HepG2 (cell line): ENCODE results near the gene SLFN13. TPM values are rescaled to one million over a fixed set of nuclear protein-coding genes. Genes with fewer than 3 reads are reported as not detected.

Source experiments
- ATAC-seq: fragments of 200-7000 bp; cut with Tn5 transposase; 3 replicates; pipeline ENCODE4 v1.9.1; 2020; ENCODE audit warnings: mild to moderate bottlenecking, moderate library complexity
- BruUV-seq: library from RNA; stranded (reverse); fragments of 400-500 nt; replicated peaks from 2 replicates; lab custom pipeline; 2021; lab: Mats Ljungman, UMichigan
- CTCF ChIA-PET: fragments of 300-600 bp; formaldehyde crosslinking; extraction: SDS; loops from one replicate; lab custom pipeline; 2021; ENCODE audit warnings: low total read pairs, inconsistent platforms, low intra/inter-chr PET ratio; lab: Yijun Ruan, JAX
- POLR2A ChIA-PET: fragments of 350-600 bp; sonication (Branson Sonifier 250); formaldehyde crosslinking; loops from one replicate; lab custom pipeline; 2020; ENCODE audit warnings: antibody characterized with exemption, inconsistent platforms; lab: Yijun Ruan, JAX
- DNase-seq: peaks from one replicate; pipeline ENCODE4 v3.0.0-alpha.2; 2015; ENCODE audit warnings: low spot score
- FAIRE-seq: peaks from 3 replicates; lab custom pipeline; 2011; peaks lifted over from hg19 to GRCh38; lab: Jason Lieb, UNC
- H2AFZ ChIP-seq: one replicate; pipeline ENCODE4 v1.6.1; 2011; ENCODE audit warnings: low read length, inconsistent platforms
- H3K27ac ChIP-seq: fragments of 300-600 bp; 3 replicates; pipeline ENCODE4 v1.8.0; 2011; ENCODE audit warnings: mixed run types, mild to moderate bottlenecking, mixed read lengths, low read length, inconsistent platforms; ENCODE audit not compliant: insufficient read depth; ENCODE audit errors: extremely low read length
- H3K27me3 ChIP-seq, 2 experiments: fragments of 200-600 bp in 1 of 2; 2 replicates in 1 of 2; 3 replicates in 1 of 2; pipeline versions ENCODE4 v1.6.0 to v1.8.0; 2011; ENCODE audit warnings: low read length in 2 of 2, mild to moderate bottlenecking in 2 of 2, moderate library complexity in 2 of 2, inconsistent platforms in 1 of 2; ENCODE audit not compliant: insufficient read depth in 2 of 2, control insufficient read depth in 1 of 2
- H3K36me3 ChIP-seq, 2 experiments: fragments of 200-600 bp in 1 of 2; replicated peaks in 1 of 2; 2 replicates in 1 of 2; 3 replicates in 1 of 2; pipeline versions ENCODE4 v1.5.1 to v1.8.0; 2011; ENCODE audit warnings: low read length in 2 of 2, inconsistent platforms in 1 of 2; ENCODE audit not compliant: insufficient read depth in 2 of 2, control insufficient read depth in 1 of 2
- H3K4me1 ChIP-seq: 2 replicates; pipeline ENCODE4 v1.5.1; 2012; ENCODE audit warnings: low read length, inconsistent platforms; ENCODE audit not compliant: insufficient read depth
- H3K4me2 ChIP-seq: 2 replicates; pipeline ENCODE4 v1.6.0; 2011; ENCODE audit warnings: low read depth, low read length, inconsistent platforms
- H3K4me3 ChIP-seq, 3 experiments: fragments of 200-600 bp in 1 of 3; sonication (generic), shearing (Covaris generic) in 1 of 3; replicated peaks in 1 of 3; 2 replicates each; pipeline ENCODE4 v1.5.1; 2011 to 2016; ENCODE audit warnings: low read length in 3 of 3, inconsistent platforms in 2 of 3, low read depth in 2 of 3, mild to moderate bottlenecking in 2 of 3, control low read depth in 1 of 3, mixed read lengths in 1 of 3; ENCODE audit not compliant: insufficient read depth in 1 of 3
- H3K79me2 ChIP-seq: one replicate; pipeline ENCODE4 v1.6.1; 2011; ENCODE audit warnings: low read length, inconsistent platforms; ENCODE audit not compliant: insufficient read depth
- H3K9ac ChIP-seq: 2 replicates; pipeline ENCODE4 v1.6.0; 2011; ENCODE audit warnings: mild to moderate bottlenecking, low read depth, low read length, inconsistent platforms; ENCODE audit not compliant: insufficient read depth
- H3K9me3 ChIP-seq: 2 replicates; pipeline ENCODE4 v1.5.1; 2012; ENCODE audit warnings: mild to moderate bottlenecking, low read length
- H4K20me1 ChIP-seq: 2 replicates; pipeline ENCODE4 v1.6.0; 2011; ENCODE audit warnings: inconsistent platforms, mild to moderate bottlenecking, low read length, moderate library complexity; ENCODE audit not compliant: insufficient read depth
- MBD4 ChIP-seq: IDR thresholded peaks from 2 replicates; pipeline ENCODE4 v1.6.1; 2012; ENCODE audit warnings: low read length, inconsistent platforms, borderline replicate concordance
- NAIF1 ChIP-seq: sonication (generic); formaldehyde crosslinking; IDR thresholded peaks from 2 replicates; pipeline ENCODE4 v1.5.0; 2020; ENCODE audit warnings: mild to moderate bottlenecking, missing genetic modification reagents, borderline replicate concordance
- NR2F1 ChIP-seq, 2 experiments: fragments of 450-650 bp in 1 of 2; formaldehyde crosslinking in 1 of 2; IDR thresholded peaks; 2 replicates each; pipeline versions ENCODE4 v1.5.0 to v1.6.1; 2016 to 2020; ENCODE audit warnings: mild to moderate bottlenecking in 1 of 2, missing compliant biosample characterization in 1 of 2, missing genetic modification reagents in 1 of 2, moderate library complexity in 1 of 2
- SETDB1 ChIP-seq: sonication (generic); formaldehyde crosslinking; IDR thresholded peaks from 2 replicates; pipeline ENCODE4 v1.5.1; 2020; ENCODE audit warnings: missing genetic modification reagents, mild to moderate bottlenecking, borderline replicate concordance
- SMAD3 ChIP-seq: sonication (generic); formaldehyde crosslinking; IDR thresholded peaks from 2 replicates; pipeline ENCODE4 v1.4.0; 2020; ENCODE audit warnings: missing genetic modification reagents
- TAF1 ChIP-seq: sonication (generic); formaldehyde crosslinking; IDR thresholded peaks from 2 replicates; pipeline ENCODE4 v1.4.0; 2020; ENCODE audit warnings: missing genetic modification reagents
- TCF7L2 ChIP-seq: IDR thresholded peaks from 2 replicates; pipeline ENCODE4 v1.6.1; 2011; ENCODE audit warnings: mild to moderate bottlenecking, low read depth, low read length, moderate library complexity
- THYN1 ChIP-seq: sonication (generic); formaldehyde crosslinking; IDR thresholded peaks from 2 replicates; pipeline ENCODE4 v1.8.1; 2023; ENCODE audit warnings: low read depth, mild to moderate bottlenecking, moderate library complexity, missing genetic modification reagents, borderline replicate concordance
- ZFP62 ChIP-seq: sonication (generic); formaldehyde crosslinking; IDR thresholded peaks from 2 replicates; pipeline ENCODE4 v1.4.0; 2020; ENCODE audit warnings: missing genetic modification reagents
- ZNF468 ChIP-seq: sonication (generic); formaldehyde crosslinking; IDR thresholded peaks from 2 replicates; pipeline ENCODE4 v1.8.0; 2022; ENCODE audit warnings: mild to moderate bottlenecking, moderate library complexity, missing genetic modification reagents
- WGBS: methylation state at CpG from one replicate; pipeline ENCODE4 v1.1.6; 2017; ENCODE audit warnings: low lambda C conversion rate; 5-methylcytosine and 5-hydroxymethylcytosine counted together
- in situ Hi-C: cut with HindIII; loops from 2 replicates; pipeline ENCODE4 v1.10.0; 2017; ENCODE audit warnings: low pct_unique_long_range_greater_than_20kb; ENCODE audit not compliant: extremely low pct_ligation_motif_present
- intact Hi-C: fragments of 100-400 bp; cut with micrococcal nuclease; formaldehyde crosslinking; loops from one replicate; pipeline ENCODE4 v1.10.0; 2022; ENCODE audit not compliant: unreplicated experiment
- polyA plus RNA-seq, 8 experiments: library from polyadenylated mRNA; depleted of rRNA in 3 of 8; stranded (reverse) in 7 of 8; unstranded in 1 of 8; fragments of >200 nt; fragmentation: Illumina TruSeq in 4 of 8; extraction: Trizol in 4 of 8; gene quantifications; 2 replicates each; pipeline versions ENCODE4 v1.2.1 to v1.2.3, GENCODE V29; 2011 to 2016; ENCODE audit warnings: low read depth in 4 of 8, missing spikeins in 1 of 8, mixed read lengths in 1 of 8; ENCODE audit not compliant: insufficient read depth in 1 of 8
- total RNA-seq, 5 experiments: library from RNA; depleted of rRNA; stranded (reverse); fragments of >200 nt; fragmentation: Illumina TruSeq; extraction: Trizol; gene quantifications; 2 replicates each; pipeline ENCODE4 v1.2.3, GENCODE V29; 2016; ENCODE audit warnings: low read depth in 1 of 5

The SLFN13 gene
- total and polyA plus RNA-seq, 2 of the 13 experiments (the other 11 are each of a cell fraction or from before 2014, with no cell fraction given) = 0.18 TPM; not detected in 1

DNA sequence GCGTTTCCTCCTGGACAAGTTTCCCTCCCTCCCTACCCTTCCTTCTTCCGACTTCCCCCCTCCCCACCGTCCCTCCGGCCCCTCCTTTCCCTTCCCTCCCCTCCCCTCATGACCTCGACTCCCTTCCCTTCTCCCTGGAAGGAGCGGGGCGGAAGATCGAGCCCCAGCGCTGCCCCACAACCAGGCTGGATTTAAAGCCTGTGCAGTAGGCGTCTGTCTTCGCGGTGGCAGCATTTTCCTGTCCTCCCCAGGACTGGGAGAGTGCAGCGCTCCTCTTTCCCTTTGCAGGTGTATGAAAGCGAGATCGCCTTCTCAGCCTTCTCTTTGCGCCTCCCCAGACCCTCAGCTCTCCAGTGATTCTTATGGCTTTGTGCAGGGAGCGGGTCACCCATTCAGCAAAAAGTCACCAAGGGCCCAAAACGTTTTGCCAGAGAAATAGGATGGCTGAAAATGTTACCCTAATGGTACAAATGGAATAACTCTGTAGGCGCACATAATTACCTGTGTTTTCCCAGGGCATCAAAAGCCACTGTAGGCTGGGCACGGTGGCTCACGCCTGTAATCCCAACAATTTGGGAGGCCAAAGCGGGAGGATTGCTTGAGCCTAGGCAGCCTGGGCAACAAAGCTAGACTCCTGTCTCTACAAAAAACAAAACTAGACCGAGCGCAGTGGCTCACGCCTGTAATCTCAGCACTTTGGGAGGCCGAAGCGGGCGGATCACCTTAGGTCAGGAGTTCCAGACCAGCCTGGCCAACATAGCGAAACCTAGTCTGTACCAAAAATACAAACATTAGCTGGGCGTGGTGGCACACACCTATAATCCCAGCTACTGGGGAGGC is 48.1 kb upstream of the SLFN13 start:
- ChIA-PET POLR2A (no interaction called here), CTCF (no interaction called here)
- Histone ChIP-seq H3K36me3 (no peaks in the 10 kb centered on the region), H3K79me2 (no peaks in the 10 kb centered on the region), H3K27ac (no peak overlapping the region), H3K4me2 (no peak overlapping the region), H3K27me3 (peaks cover 6 to 59% of the 10 kb centered on the region in 2 experiments; a peak in 4 of 5 replicates), H4K20me1 (no peaks in the 10 kb centered on the region), H3K4me1 (no peaks in the 10 kb centered on the region), H3K9me3 (no peaks in the 10 kb centered on the region), H3K4me3 (no peak overlapping the region), H2AFZ (no peak overlapping the region), H3K9ac (no peak overlapping the region)
- 33% methylated on average over 30 of the region's 30 CpGs for WGBS
- FAIRE-seq = no peak
- intact Hi-C loops (no loop called here), in situ Hi-C loops (no loop called here)
- no peak for ATAC-seq
- BruUV-seq = no TSS peak
- no peak for DNase-seq
- TF ChIP-seq ZFP62 (CRISPR knock-in tag) = no peak
- no peak for TF ChIP-seq MBD4
- TF ChIP-seq ZNF468 (CRISPR knock-in tag) = no peak
- no peak for TF ChIP-seq TCF7L2
- no peak for TF ChIP-seq NAIF1 (CRISPR knock-in tag)
- TF ChIP-seq TAF1 (CRISPR knock-in tag) = no peak
- no peak for TF ChIP-seq SETDB1 (CRISPR knock-in tag)
- TF ChIP-seq THYN1 (CRISPR knock-in tag) = no peak
- no peak for TF ChIP-seq NR2F1 (CRISPR knock-in tag; IDR thresholded peaks at IDR 0.05)
- no peak for TF ChIP-seq SMAD3 (CRISPR knock-in tag)
